Endodermal cell (in vitro differentiated cells): ENCODE data around the gene STAP1. TPM values are rescaled to one million over a fixed set of nuclear protein-coding genes. Genes with fewer than 3 reads are reported as not detected.

Source experiments
- DNase-seq: peaks from one replicate; pipeline ENCODE4 v3.0.0-alpha.2; 2017
- H3K27ac ChIP-seq: 2 replicates; pipeline ENCODE4 v1.5.1; 2013; ENCODE audit warnings: mild to moderate bottlenecking, low read depth, low read length, moderate library complexity
- H3K27me3 ChIP-seq: 2 replicates; pipeline ENCODE4 v1.6.1; 2013; ENCODE audit warnings: mild to moderate bottlenecking, low read length, moderate library complexity; ENCODE audit not compliant: insufficient read depth, control insufficient read depth, poor library complexity, severe bottlenecking
- H3K36me3 ChIP-seq: 2 replicates; pipeline ENCODE4 v1.7.0; 2013; ENCODE audit warnings: mild to moderate bottlenecking, low read length, moderate library complexity; ENCODE audit not compliant: control insufficient read depth, insufficient read depth
- H3K4me1 ChIP-seq: one replicate; pipeline ENCODE4 v1.7.0; 2013; ENCODE audit warnings: low read length; ENCODE audit not compliant: control insufficient read depth, insufficient read depth
- H3K4me3 ChIP-seq: 2 replicates; pipeline ENCODE4 v1.5.1; 2013; ENCODE audit warnings: mild to moderate bottlenecking, low read length, moderate library complexity
- H3K9ac ChIP-seq: 2 replicates; pipeline ENCODE4 v1.6.1; 2013; ENCODE audit warnings: mild to moderate bottlenecking, low read length, moderate library complexity; ENCODE audit not compliant: poor library complexity, severe bottlenecking; ENCODE audit errors: extremely low read depth
- H3K9me3 ChIP-seq: 2 replicates; pipeline ENCODE4 v1.6.1; 2013; ENCODE audit warnings: mild to moderate bottlenecking, low read length, moderate library complexity; ENCODE audit not compliant: control insufficient read depth
- H3K27ac Mint-ChIP-seq: 2 replicates; pipeline ENCODE4 v1.8.0; 2020; ENCODE audit warnings: mixed read lengths
- H3K27me3 Mint-ChIP-seq: 2 replicates; pipeline ENCODE4 v1.8.0; 2021; ENCODE audit warnings: mild to moderate bottlenecking, mixed read lengths; ENCODE audit not compliant: insufficient read depth
- H3K36me3 Mint-ChIP-seq: 2 replicates; pipeline ENCODE4 v1.8.0; 2020; ENCODE audit warnings: low read depth, mixed read lengths
- H3K4me1 Mint-ChIP-seq: 2 replicates; pipeline ENCODE4 v1.8.0; 2020; ENCODE audit warnings: mixed read lengths
- H3K4me3 Mint-ChIP-seq: 2 replicates; pipeline ENCODE4 v1.8.0; 2020; ENCODE audit warnings: mild to moderate bottlenecking, moderate library complexity, mixed read lengths
- H3K9me3 Mint-ChIP-seq: 2 replicates; pipeline ENCODE4 v1.8.0; 2020; ENCODE audit warnings: mild to moderate bottlenecking, mixed read lengths
- total RNA-seq, 2 donors: library from RNA; stranded (reverse); fragmentation: NEBNext Ultra II Directional in 1 of 2; extraction: Animal tissue kit (Norgen Biotek cat#: 25700) in 1 of 2; gene quantifications; 2 replicates in 1 of 2; 3 replicates in 1 of 2; pipeline ENCODE4 v1.2.1, GENCODE V29; 2021
- TF ChIP-seq, protein P1 (sequence below): fragments of 200-600 bp; sonication (generic); conservative IDR thresholded peaks from 2 replicates; pipeline ENCODE4 v1.5.0; 2021; ENCODE audit warnings: antibody characterized with exemption, mild to moderate bottlenecking

Gene STAP1
- total RNA-seq, 2 donors from 2014 or later: not detected

DNA sequence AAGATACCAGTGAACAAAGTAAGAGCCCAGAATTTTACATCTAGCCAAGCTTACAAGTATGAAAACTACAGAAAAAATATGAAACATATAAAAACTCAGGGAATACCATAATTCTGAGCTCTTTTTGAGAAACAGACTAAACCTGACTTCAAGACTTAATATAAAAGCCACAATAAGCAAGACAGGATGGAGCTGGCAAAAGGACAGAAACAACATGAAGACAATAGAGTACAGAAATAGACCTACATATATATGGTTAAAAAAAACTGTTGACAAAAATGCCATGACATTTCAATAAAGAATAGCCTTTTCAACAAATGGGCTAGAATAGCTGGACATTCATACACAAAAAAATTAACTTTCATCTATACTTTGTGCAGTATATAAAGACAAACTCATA, 93.0 kb downstream of the STAP1 start:
- Histone ChIP-seq H3K4me3 (no peak overlapping the region), H3K27ac (no peak overlapping the region), H3K27me3 (no peaks in the 10 kb centered on the region), H3K9ac (no peak overlapping the region), H3K4me1 (no peaks in the 10 kb centered on the region), H3K36me3 (peaks cover 28% of the 10 kb centered on the region), H3K9me3 (no peaks in the 10 kb centered on the region)
- TF ChIP-seq, protein P1, sequence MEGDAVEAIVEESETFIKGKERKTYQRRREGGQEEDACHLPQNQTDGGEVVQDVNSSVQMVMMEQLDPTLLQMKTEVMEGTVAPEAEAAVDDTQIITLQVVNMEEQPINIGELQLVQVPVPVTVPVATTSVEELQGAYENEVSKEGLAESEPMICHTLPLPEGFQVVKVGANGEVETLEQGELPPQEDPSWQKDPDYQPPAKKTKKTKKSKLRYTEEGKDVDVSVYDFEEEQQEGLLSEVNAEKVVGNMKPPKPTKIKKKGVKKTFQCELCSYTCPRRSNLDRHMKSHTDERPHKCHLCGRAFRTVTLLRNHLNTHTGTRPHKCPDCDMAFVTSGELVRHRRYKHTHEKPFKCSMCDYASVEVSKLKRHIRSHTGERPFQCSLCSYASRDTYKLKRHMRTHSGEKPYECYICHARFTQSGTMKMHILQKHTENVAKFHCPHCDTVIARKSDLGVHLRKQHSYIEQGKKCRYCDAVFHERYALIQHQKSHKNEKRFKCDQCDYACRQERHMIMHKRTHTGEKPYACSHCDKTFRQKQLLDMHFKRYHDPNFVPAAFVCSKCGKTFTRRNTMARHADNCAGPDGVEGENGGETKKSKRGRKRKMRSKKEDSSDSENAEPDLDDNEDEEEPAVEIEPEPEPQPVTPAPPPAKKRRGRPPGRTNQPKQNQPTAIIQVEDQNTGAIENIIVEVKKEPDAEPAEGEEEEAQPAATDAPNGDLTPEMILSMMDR: no peak
- Mint-ChIP-seq H3K27me3 (no peaks in the 10 kb centered on the region), H3K36me3 (peaks cover 55% of the 10 kb centered on the region), H3K27ac (no peak overlapping the region), H3K4me1 (no peaks in the 10 kb centered on the region), H3K9me3 (peaks cover 2% of the 10 kb centered on the region), H3K4me3 (no peak overlapping the region)
- no peak for DNase-seq

Other genes starting within 250 kb of the STAP1 start
- gene CENPC, start 13.2 kb upstream of the STAP1 start, total RNA-seq: 10 to 100 TPM; 22.9 to 32.3 TPM
- gene UBA6, start 142.4 kb downstream of the STAP1 start, total RNA-seq: 100 to 1,000 TPM in 1 of 2 donors, 10 to 100 TPM in 1; 83.1 to 117 TPM
- gene GNRHR, start 195.7 kb downstream of the STAP1 start, total RNA-seq: not detected